B cell (primary cell): Measurements from ENCODE around the gene ACAD11. TPM values are rescaled to one million over a fixed set of nuclear protein-coding genes. Genes with fewer than 3 reads are reported as not detected.
"Not testable (repeated sequence)": the region's sequence is repeated elsewhere in the genome, so short reads cannot be mapped to it uniquely, and the experiment has no call there.

Source experiments
- ATAC-seq: fragments of 200-7000 bp; cut with Tn5 transposase; one replicate; pipeline ENCODE4 v1.10.0; 2021; ENCODE audit warnings: low read depth, mild to moderate bottlenecking, moderate number of reproducible peaks, moderate library complexity
- CTCF ChIA-PET: fragments of 350-600 bp; sonication (Branson Sonifier 250); formaldehyde crosslinking; loops from one replicate; lab custom pipeline; 2021; ENCODE audit warnings: antibody characterized with exemption, inconsistent platforms; lab: Charles Lee
- POLR2A ChIA-PET: fragments of 350-600 bp; sonication (Branson Sonifier 250); formaldehyde crosslinking; loops from one replicate; lab custom pipeline; 2021; ENCODE audit warnings: antibody characterized with exemption; lab: Charles Lee
- DNase-seq: peaks from one replicate; pipeline ENCODE4 v3.0.0; 2013
- H2AFZ ChIP-seq: 2 replicates; pipeline ENCODE4 v1.6.1; 2012; ENCODE audit warnings: mild to moderate bottlenecking, low read depth, low read length; ENCODE audit not compliant: insufficient read depth, poor library complexity, severe bottlenecking
- H3K27ac ChIP-seq, 2 donors: 1 replicate in 1 of 2; 2 replicates in 1 of 2; pipeline ENCODE4 v1.5.1; 2012 to 2013; ENCODE audit warnings: low read length in 2 of 2, mild to moderate bottlenecking in 2 of 2, moderate library complexity in 1 of 2
- H3K27me3 ChIP-seq, 4 experiments: fragments of 200-600 bp in 1 of 4; sonication (generic) in 1 of 4; replicated peaks in 1 of 4; 1 replicate in 2 of 4; 2 replicates in 2 of 4; pipeline versions ENCODE4 v1.6.1 to v1.7.0; 2013 to 2016; ENCODE audit warnings: low read length in 3 of 4, mild to moderate bottlenecking in 2 of 4, mixed read lengths in 1 of 4, moderate library complexity in 1 of 4; ENCODE audit not compliant: insufficient read depth in 4 of 4, control insufficient read depth in 3 of 4; ENCODE audit errors: control extremely low read depth in 1 of 4
- H3K36me3 ChIP-seq, 2 experiments: replicated peaks in 1 of 2; 1 replicate in 1 of 2; 2 replicates in 1 of 2; pipeline versions ENCODE4 v1.6.1 to v1.7.1; 2013; ENCODE audit warnings: low read length in 1 of 2; ENCODE audit not compliant: insufficient read depth in 2 of 2, control insufficient read depth in 1 of 2; ENCODE audit errors: control extremely low read depth in 1 of 2, extremely low read depth in 1 of 2
- H3K4me1 ChIP-seq, 2 donors: fragments of 200-600 bp in 1 of 2; sonication (generic) in 1 of 2; 1 replicate in 1 of 2; 2 replicates in 1 of 2; pipeline versions ENCODE4 v1.5.1 to v1.6.1; 2013 to 2017; ENCODE audit warnings: low read length in 2 of 2; ENCODE audit not compliant: control insufficient read depth in 2 of 2, insufficient read depth in 2 of 2
- H3K4me2 ChIP-seq: replicated peaks from 2 replicates; pipeline ENCODE3; 2012; ENCODE audit warnings: mild to moderate bottlenecking, low read depth, low read length; ENCODE audit not compliant: poor library complexity, severe bottlenecking
- H3K4me3 ChIP-seq, 5 experiments: fragments of 200-600 bp in 1 of 5; sonication (generic) in 1 of 5; 1 replicate in 3 of 5; 2 replicates in 2 of 5; pipeline versions ENCODE4 v1.5.1 to v1.7.0; 2011 to 2016; ENCODE audit warnings: low read length in 4 of 5, mild to moderate bottlenecking in 4 of 5, low read depth in 2 of 5, control low read depth in 1 of 5, moderate library complexity in 1 of 5; ENCODE audit not compliant: insufficient read depth in 1 of 5; ENCODE audit errors: control extremely low read depth in 1 of 5, extremely low read depth in 1 of 5
- H3K79me2 ChIP-seq: fragments of 200-600 bp; sonication (generic); one replicate; pipeline ENCODE4 v1.6.0; 2016; ENCODE audit warnings: low read length; ENCODE audit not compliant: control insufficient read depth, insufficient read depth
- H3K9ac ChIP-seq: fragments of 200-600 bp; sonication (generic); 2 replicates; pipeline ENCODE4 v1.6.1; 2017; ENCODE audit warnings: mild to moderate bottlenecking, low read length, moderate library complexity
- H3K9me3 ChIP-seq, 3 donors: one replicate each; pipeline versions ENCODE4 v1.6.1 to v1.7.1; 2013; ENCODE audit warnings: low read length in 2 of 3; ENCODE audit not compliant: control insufficient read depth in 2 of 3, insufficient read depth in 1 of 3; ENCODE audit errors: control extremely low read depth in 1 of 3
- H4K20me1 ChIP-seq: 2 replicates; pipeline ENCODE4 v1.6.0; 2012; ENCODE audit warnings: mild to moderate bottlenecking, low read length; ENCODE audit not compliant: insufficient read depth, control insufficient read depth, poor library complexity, severe bottlenecking
- H3K27ac Mint-ChIP-seq: one replicate; pipeline ENCODE4 v1.8.0; 2021; ENCODE audit warnings: mixed read lengths
- H3K27me3 Mint-ChIP-seq: one replicate; pipeline ENCODE4 v1.8.0; 2021; ENCODE audit warnings: mixed read lengths
- H3K4me1 Mint-ChIP-seq: one replicate; pipeline ENCODE4 v1.8.0; 2021; ENCODE audit warnings: mixed read lengths
- H3K4me3 Mint-ChIP-seq: one replicate; pipeline ENCODE4 v1.8.0; 2021; ENCODE audit warnings: mixed read lengths
- H3K9me3 Mint-ChIP-seq: one replicate; pipeline ENCODE4 v1.8.0; 2022; ENCODE audit warnings: mixed read lengths; ENCODE audit not compliant: insufficient read depth
- EZH2 ChIP-seq: IDR thresholded peaks from 2 replicates; pipeline ENCODE4 v1.6.1; 2012; ENCODE audit warnings: borderline replicate concordance, low read depth, mild to moderate bottlenecking, moderate library complexity, low read length; ENCODE audit not compliant: insufficient read depth, poor library complexity, severe bottlenecking
- WGBS: methylation state at CpG from one replicate; pipeline ENCODE4 v1.1.5; 2013; ENCODE audit warnings: missing lambda C conversion rate; ENCODE audit not compliant: insufficient coverage; 5-methylcytosine and 5-hydroxymethylcytosine counted together
- intact Hi-C: fragments of 100-400 bp; cut with micrococcal nuclease; formaldehyde crosslinking; loops from one replicate; pipeline ENCODE4 v1.10.0; 2022
- polyA plus RNA-seq: library from polyadenylated mRNA; depleted of rRNA; stranded (reverse); fragments of >200 nt; gene quantifications from 2 replicates; pipeline ENCODE4 v1.2.3, GENCODE V29; 2012
- total RNA-seq, 2 donors: library from RNA; stranded (reverse); fragments of 120-200 nt in 1 of 2; gene quantifications; 1 replicate in 1 of 2; 2 replicates in 1 of 2; pipeline versions ENCODE4 v1.2.3 to v1.2.4, GENCODE V29; 2013 to 2022
- TF ChIP-seq, protein P1 (sequence below): fragments of 200-600 bp; IDR thresholded peaks from one replicate; pipeline ENCODE4 v1.8.0; 2022; ENCODE audit warnings: antibody characterized with exemption, mild to moderate bottlenecking

ACAD11 gene
- total and polyA plus RNA-seq, 2 donors (not counting 1 experiment from before 2014, with no cell fraction given): 23.4 to 26.9 TPM

DNA sequence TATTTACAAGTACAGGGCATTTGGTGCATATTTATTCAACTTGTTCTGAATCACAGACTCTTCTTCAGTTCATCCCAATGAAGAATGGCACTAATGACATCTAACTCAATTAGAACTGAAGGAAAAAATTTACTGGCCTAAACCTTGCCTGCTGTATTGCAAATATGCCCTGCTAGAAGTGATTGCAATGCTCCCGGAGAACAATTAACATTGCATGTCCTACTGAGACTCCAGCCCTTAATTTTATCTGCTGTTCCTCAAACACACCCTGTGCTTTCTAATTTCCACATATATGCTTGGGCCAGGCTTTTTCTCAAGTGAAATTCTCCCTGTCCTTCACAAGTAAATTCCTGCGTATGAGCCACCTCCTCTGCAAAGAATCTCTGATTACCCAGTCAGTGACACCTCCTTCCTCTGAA is 54.2 kb downstream of the ACAD11 start:
- POLR2A ChIA-PET: no interaction called here
- Histone ChIP-seq H3K79me2 (no peaks in the 10 kb centered on the region), H3K9me3 (no peaks in the 10 kb centered on the region), H3K4me3 (no peak overlapping the region), H3K27me3 (no peaks in the 10 kb centered on the region), H3K4me2 (no peak overlapping the region), H2AFZ (no peak overlapping the region), H3K36me3 (peaks cover 3 to 14% of the 10 kb centered on the region in 2 experiments), H3K27ac (no peak overlapping the region), H3K9ac (no peak overlapping the region), H3K4me1 (no peaks in the 10 kb centered on the region), H4K20me1 (no peaks in the 10 kb centered on the region)
- intact Hi-C loops: no loop called here
- no peak overlapping the region for H3K4me3 Mint-ChIP-seq
- H3K9me3 Mint-ChIP-seq: no peaks in the 10 kb centered on the region
- TF ChIP-seq, protein P1, sequence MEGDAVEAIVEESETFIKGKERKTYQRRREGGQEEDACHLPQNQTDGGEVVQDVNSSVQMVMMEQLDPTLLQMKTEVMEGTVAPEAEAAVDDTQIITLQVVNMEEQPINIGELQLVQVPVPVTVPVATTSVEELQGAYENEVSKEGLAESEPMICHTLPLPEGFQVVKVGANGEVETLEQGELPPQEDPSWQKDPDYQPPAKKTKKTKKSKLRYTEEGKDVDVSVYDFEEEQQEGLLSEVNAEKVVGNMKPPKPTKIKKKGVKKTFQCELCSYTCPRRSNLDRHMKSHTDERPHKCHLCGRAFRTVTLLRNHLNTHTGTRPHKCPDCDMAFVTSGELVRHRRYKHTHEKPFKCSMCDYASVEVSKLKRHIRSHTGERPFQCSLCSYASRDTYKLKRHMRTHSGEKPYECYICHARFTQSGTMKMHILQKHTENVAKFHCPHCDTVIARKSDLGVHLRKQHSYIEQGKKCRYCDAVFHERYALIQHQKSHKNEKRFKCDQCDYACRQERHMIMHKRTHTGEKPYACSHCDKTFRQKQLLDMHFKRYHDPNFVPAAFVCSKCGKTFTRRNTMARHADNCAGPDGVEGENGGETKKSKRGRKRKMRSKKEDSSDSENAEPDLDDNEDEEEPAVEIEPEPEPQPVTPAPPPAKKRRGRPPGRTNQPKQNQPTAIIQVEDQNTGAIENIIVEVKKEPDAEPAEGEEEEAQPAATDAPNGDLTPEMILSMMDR: no peak
- TF ChIP-seq EZH2: no peak
- no peak for DNase-seq
- H3K27ac Mint-ChIP-seq: no peak overlapping the region
- CTCF ChIA-PET: no interaction called here
- no peaks in the 10 kb centered on the region for H3K4me1 Mint-ChIP-seq
- WGBS: 100% methylated on average over 2 of the region's 2 CpGs
- no peak for ATAC-seq
- H3K27me3 Mint-ChIP-seq: no peaks in the 10 kb centered on the region

DNA sequence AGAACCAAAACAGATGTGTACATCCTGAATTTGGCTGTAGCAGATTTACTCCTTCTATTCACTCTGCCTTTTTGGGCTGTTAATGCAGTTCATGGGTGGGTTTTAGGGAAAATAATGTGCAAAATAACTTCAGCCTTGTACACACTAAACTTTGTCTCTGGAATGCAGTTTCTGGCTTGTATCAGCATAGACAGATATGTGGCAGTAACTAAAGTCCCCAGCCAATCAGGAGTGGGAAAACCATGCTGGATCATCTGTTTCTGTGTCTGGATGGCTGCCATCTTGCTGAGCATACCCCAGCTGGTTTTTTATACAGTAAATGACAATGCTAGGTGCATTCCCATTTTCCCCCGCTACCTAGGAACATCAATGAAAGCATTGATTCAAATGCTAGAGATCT is 59.0 kb downstream of the ACAD11 start:
- intact Hi-C loops, H3K4me3 Mint-ChIP-seq, H3K9me3 Mint-ChIP-seq, DNase-seq, H3K79me2 ChIP-seq, H4K20me1 ChIP-seq, ATAC-seq, H3K27me3 ChIP-seq, H3K27ac Mint-ChIP-seq, H3K27me3 Mint-ChIP-seq, H3K4me2 ChIP-seq, POLR2A ChIA-PET, H3K36me3 ChIP-seq, H2AFZ ChIP-seq, H3K4me1 Mint-ChIP-seq, H3K9me3 ChIP-seq, H3K9ac ChIP-seq, H3K4me3 ChIP-seq, CTCF ChIA-PET, H3K27ac ChIP-seq, H3K4me1 ChIP-seq: not testable (repeated sequence)
- whole genome bisulfite sequencing: no CpG with 5 or more reads among the region's 1 CpG
